Loucy (cell line): ENCODE measurements around the gene DIPK1A.

Experiments used
- CTCF ChIP-seq: fragments of 200-600 bp; sonication (generic); conservative IDR thresholded peaks from 2 replicates; pipeline ENCODE4 v1.5.1; 2014; ENCODE audit warnings: mild to moderate bottlenecking, antibody characterized with exemption, low read length
- EZH2phosphoT487 ChIP-seq: fragments of 200-600 bp; IDR thresholded peaks from 2 replicates; pipeline ENCODE4 v1.6.1; 2018; ENCODE audit warnings: antibody characterized with exemption, mild to moderate bottlenecking, moderate library complexity, borderline replicate concordance

- TF ChIP-seq EZH2phosphoT487 = no peak
- TF ChIP-seq CTCF = no peak
These were observed 14.4 kb upstream of the DIPK1A start for GRCh38 chr1:92975551-92976232.
